Gastrocnemius medialis (tissue), 4 donors: Measurements from ENCODE around the gene SH3YL1. TPM values are rescaled to one million over a fixed set of nuclear protein-coding genes. Genes with fewer than 3 reads are reported as not detected.

Experiments used
- ATAC-seq, 2 donors: fragments of 150-250 bp; one replicate each; pipeline ENCODE4 v1.9.1; 2016
- DNase-seq, 2 donors: peaks; one replicate each; pipeline ENCODE4 v3.0.0-alpha.2; 2019
- H3K27ac ChIP-seq, 4 donors: fragments of 200-600 bp; sonication (generic); 1 replicate in 1 of 4; 2 replicates in 3 of 4; pipeline ENCODE4 v1.5.1; 2016 to 2018; ENCODE audit warnings: mild to moderate bottlenecking in 2 of 4, moderate library complexity in 1 of 4
- H3K27me3 ChIP-seq, 3 donors: fragments of 200-600 bp; sonication (generic) in 2 of 3; 1 replicate in 1 of 3; 2 replicates in 2 of 3; pipeline versions ENCODE4 v1.5.1 to v1.6.0; 2016 to 2019; ENCODE audit warnings: mild to moderate bottlenecking in 1 of 3, moderate library complexity in 1 of 3
- H3K36me3 ChIP-seq, 2 donors: fragments of 200-600 bp; sonication (generic) in 1 of 2; one replicate each; pipeline ENCODE4 v1.5.1; 2017 to 2018
- H3K4me1 ChIP-seq, 2 donors: fragments of 200-600 bp; sonication (generic) in 1 of 2; one replicate each; pipeline ENCODE4 v1.5.1; 2016 to 2017; ENCODE audit warnings: mild to moderate bottlenecking in 2 of 2
- H3K4me3 ChIP-seq, 4 donors: fragments of 200-600 bp; sonication (generic) in 3 of 4; 1 replicate in 1 of 4; 2 replicates in 3 of 4; pipeline ENCODE4 v1.5.1; 2016 to 2019; ENCODE audit warnings: mild to moderate bottlenecking in 2 of 4
- H3K9me3 ChIP-seq, 3 donors: fragments of 200-600 bp; sonication (generic) in 2 of 3; 1 replicate in 1 of 3; 2 replicates in 2 of 3; pipeline ENCODE4 v1.5.1; 2016 to 2019
- CTCF ChIP-seq, 5 experiments: fragments of 450-650 bp in 3 of 5; fragments of 200-600 bp in 2 of 5; sonication (generic) in 2 of 5; IDR thresholded peaks in 4 of 5; conservative IDR thresholded peaks in 1 of 5; 1 replicate in 4 of 5; 2 replicates in 1 of 5; pipeline ENCODE4 v1.5.1; 2016 to 2019; ENCODE audit warnings: antibody characterized with exemption in 5 of 5, mild to moderate bottlenecking in 3 of 5, moderate library complexity in 3 of 5
- POLR2A ChIP-seq, 2 donors: fragments of 450-650 bp; IDR thresholded peaks; one replicate each; pipeline ENCODE4 v1.6.1; 2017; ENCODE audit warnings: antibody characterized with exemption in 2 of 2, mild to moderate bottlenecking in 2 of 2, moderate library complexity in 2 of 2
- in situ Hi-C, 4 donors: fragments of 200-750 bp; cut with MboI; loops; one replicate each; pipeline versions ENCODE4 v1.15.0 to v1.8.0; 2017; ENCODE audit warnings: low sequenced_read_pairs in 4 of 4
- intact Hi-C: fragments of 100-400 bp; cut with DNase I; formaldehyde crosslinking; loops from one replicate; pipeline ENCODE4 v1.15.1; 2023; ENCODE audit warnings: low total_unique reads
- total RNA-seq, 4 donors: library from RNA; depleted of rRNA; stranded (reverse); fragments of >200 nt; gene quantifications; one replicate each; pipeline versions ENCODE4 v1.1.0 to v1.2.3, GENCODE V29; 2016

SH3YL1 gene
- total RNA-seq, 4 donors from 2014 or later = 6.2 to 16.1 (median 8.5) TPM

GRCh38 chr2:228518-229278, 35.1 kb downstream of the SH3YL1 start:
- H3K9me3 ChIP-seq = no peaks in the 10 kb centered on the region
- peaks cover 0 to 53% of the 10 kb centered on the region in 2 donors for H3K36me3 ChIP-seq
- DNase-seq (no peak), ATAC-seq (no peak)
- no peak overlapping the region for H3K4me3 ChIP-seq
- no peaks in the 10 kb centered on the region for H3K4me1 ChIP-seq
- H3K27ac ChIP-seq = no peak overlapping the region
- in situ Hi-C loops = no loop called here
- no peak for TF ChIP-seq CTCF (IDR thresholded peaks at IDR 0.05 in 4 of 5, conservative IDR thresholded peaks at IDR 0.05 in 1 of 5)
- TF ChIP-seq POLR2A (IDR thresholded peaks at IDR 0.05) = no peak
- intact Hi-C loops = no loop called here
- H3K27me3 ChIP-seq = no peaks in the 10 kb centered on the region

- H3K27me3 ChIP-seq = no peaks in the 10 kb centered on the region
- DNase-seq (no peak), ATAC-seq (no peak)
- TF ChIP-seq POLR2A (IDR thresholded peaks at IDR 0.05) (no peak), CTCF (IDR thresholded peaks at IDR 0.05 in 4 of 5, conservative IDR thresholded peaks at IDR 0.05 in 1 of 5) (no peak)
- no peaks in the 10 kb centered on the region for H3K4me1 ChIP-seq
- H3K9me3 ChIP-seq = no peaks in the 10 kb centered on the region
- peaks cover 0 to 58% of the 10 kb centered on the region in 2 donors for H3K36me3 ChIP-seq
- no peak overlapping the region for H3K4me3 ChIP-seq
- intact Hi-C loops (no loop called here), in situ Hi-C loops (no loop called here)
- H3K27ac ChIP-seq = no peak overlapping the region
Measured at GRCh38 chr2:228115-228514, 35.7 kb downstream of the SH3YL1 start.

GRCh38 chr2:223971-224760, 39.7 kb downstream of the SH3YL1 start:
- Histone ChIP-seq H3K36me3 (peaks cover 0 to 48% of the 10 kb centered on the region in 2 donors), H3K4me1 (no peaks in the 10 kb centered on the region), H3K27ac (no peak overlapping the region), H3K27me3 (no peaks in the 10 kb centered on the region), H3K9me3 (no peaks in the 10 kb centered on the region), H3K4me3 (no peak overlapping the region)
- no peak for TF ChIP-seq POLR2A (IDR thresholded peaks at IDR 0.05)
- no peak for TF ChIP-seq CTCF (IDR thresholded peaks at IDR 0.05 in 4 of 5, conservative IDR thresholded peaks at IDR 0.05 in 1 of 5)
- DNase-seq = no peak
- in situ Hi-C loops = no loop called here
- intact Hi-C loops = no loop called here
- no peak for ATAC-seq

GRCh38 chr2:223451-223850, 40.4 kb downstream of the SH3YL1 start:
- Histone ChIP-seq H3K27ac (no peak overlapping the region), H3K9me3 (no peaks in the 10 kb centered on the region), H3K4me3 (no peak overlapping the region), H3K36me3 (peaks cover 0 to 49% of the 10 kb centered on the region in 2 donors), H3K27me3 (no peaks in the 10 kb centered on the region), H3K4me1 (no peaks in the 10 kb centered on the region)
- no peak for ATAC-seq
- intact Hi-C loops = no loop called here
- in situ Hi-C loops = no loop called here
- DNase-seq = no peak
- TF ChIP-seq CTCF (IDR thresholded peaks at IDR 0.05 in 4 of 5, conservative IDR thresholded peaks at IDR 0.05 in 1 of 5) = no peak
- TF ChIP-seq POLR2A (IDR thresholded peaks at IDR 0.05) = no peak
